Measurements from ENCODE around the gene CLEC18A. TPM values are rescaled to one million over a fixed set of nuclear protein-coding genes. Genes with fewer than 3 reads are reported as not detected.

The CLEC18A gene
- total RNA-seq, 1 donor from 2014 or later: 0.26 TPM

DNA sequence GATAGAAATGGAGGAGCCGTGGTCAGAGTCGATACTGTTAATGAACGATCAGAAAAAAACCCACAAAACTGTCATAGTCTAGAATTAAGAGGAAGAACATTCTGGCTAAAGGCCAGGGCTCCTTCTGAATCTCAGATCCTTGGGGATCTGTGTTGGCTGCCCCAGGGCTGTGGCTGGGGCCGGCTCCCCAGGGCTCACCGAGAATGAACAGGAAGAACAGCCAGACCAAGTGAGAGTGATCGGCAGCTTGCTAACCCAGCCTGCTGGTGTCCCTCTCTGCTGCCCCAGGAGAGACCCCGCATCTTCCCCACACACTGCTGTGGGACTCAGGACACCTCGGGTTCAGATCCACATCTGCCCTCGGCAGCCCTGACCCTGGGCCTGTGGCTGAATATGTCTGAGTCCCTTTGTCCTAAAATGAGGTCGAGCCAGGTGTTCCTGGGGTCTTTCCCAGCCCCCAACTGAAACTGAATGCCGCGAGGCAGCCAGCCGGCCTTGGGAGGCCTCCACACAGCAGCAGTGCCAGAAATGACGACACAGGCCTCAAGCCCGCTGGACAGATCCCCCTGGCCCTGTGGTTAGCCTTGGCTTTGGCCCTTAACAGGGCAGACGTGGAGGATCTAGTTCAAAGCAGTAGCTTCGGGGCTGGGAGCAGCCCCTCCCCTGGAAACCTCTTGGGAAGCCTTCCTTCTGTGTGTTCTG, 23.9 kb upstream of the CLEC18A start:
- Histone ChIP-seq H3K36me3 (ENCODE audit: control insufficient read depth, insufficient read depth, low read length) (peaks cover 13% of the 10 kb centered on the region), H3K4me3 (ENCODE audit: low read depth, low read length) (no peak overlapping the region), H3K27me3 (ENCODE audit: control insufficient read depth, insufficient read depth, low read length) (no peaks in the 10 kb centered on the region)
- TF ChIP-seq, protein P1, sequence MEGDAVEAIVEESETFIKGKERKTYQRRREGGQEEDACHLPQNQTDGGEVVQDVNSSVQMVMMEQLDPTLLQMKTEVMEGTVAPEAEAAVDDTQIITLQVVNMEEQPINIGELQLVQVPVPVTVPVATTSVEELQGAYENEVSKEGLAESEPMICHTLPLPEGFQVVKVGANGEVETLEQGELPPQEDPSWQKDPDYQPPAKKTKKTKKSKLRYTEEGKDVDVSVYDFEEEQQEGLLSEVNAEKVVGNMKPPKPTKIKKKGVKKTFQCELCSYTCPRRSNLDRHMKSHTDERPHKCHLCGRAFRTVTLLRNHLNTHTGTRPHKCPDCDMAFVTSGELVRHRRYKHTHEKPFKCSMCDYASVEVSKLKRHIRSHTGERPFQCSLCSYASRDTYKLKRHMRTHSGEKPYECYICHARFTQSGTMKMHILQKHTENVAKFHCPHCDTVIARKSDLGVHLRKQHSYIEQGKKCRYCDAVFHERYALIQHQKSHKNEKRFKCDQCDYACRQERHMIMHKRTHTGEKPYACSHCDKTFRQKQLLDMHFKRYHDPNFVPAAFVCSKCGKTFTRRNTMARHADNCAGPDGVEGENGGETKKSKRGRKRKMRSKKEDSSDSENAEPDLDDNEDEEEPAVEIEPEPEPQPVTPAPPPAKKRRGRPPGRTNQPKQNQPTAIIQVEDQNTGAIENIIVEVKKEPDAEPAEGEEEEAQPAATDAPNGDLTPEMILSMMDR (IDR thresholded peaks at IDR 0.05; ENCODE audit: insufficient read depth, low read length, severe bottlenecking): no peak
- FAIRE-seq (no peak), DNase-seq (ENCODE audit: low read depth) (no peak)

DNA sequence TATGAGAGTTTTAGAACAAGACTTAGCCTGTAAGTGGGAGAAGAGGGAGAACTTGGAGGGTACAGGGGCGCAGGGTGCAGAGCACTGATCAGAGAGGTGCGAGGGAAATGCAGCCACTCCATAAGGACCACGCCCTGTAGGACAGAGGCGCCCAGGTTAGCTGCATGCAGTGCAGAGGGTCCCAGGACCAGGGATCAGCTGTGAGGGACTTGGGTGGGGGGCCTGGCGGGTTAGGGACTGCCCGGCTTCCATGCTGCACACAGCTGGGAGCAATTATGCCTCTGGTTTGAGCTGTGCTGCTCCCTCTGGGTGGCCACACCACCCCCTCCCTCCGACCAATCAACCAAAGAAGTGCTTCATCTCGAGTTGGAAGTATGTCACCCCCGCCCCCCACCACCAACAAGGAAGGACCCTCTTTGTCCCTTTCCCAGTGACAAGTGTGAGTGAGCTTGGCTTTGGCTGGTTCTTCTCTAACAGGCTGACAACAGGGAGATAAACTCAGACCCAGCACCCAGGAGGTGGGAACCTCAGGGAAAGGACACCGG, 22.2 kb upstream of the CLEC18A start:
- peaks cover 19% of the 10 kb centered on the region for H3K36me3 ChIP-seq (ENCODE audit: control insufficient read depth, insufficient read depth, low read length)
- no peak for DNase-seq (ENCODE audit: low read depth)
- no peak for FAIRE-seq
- H3K27me3 ChIP-seq (ENCODE audit: control insufficient read depth, insufficient read depth, low read length): no peaks in the 10 kb centered on the region
- TF ChIP-seq, protein P1 (IDR thresholded peaks at IDR 0.05; ENCODE audit: insufficient read depth, low read length, severe bottlenecking): no peak
- H3K4me3 ChIP-seq (ENCODE audit: low read depth, low read length): no peak overlapping the region

DNA sequence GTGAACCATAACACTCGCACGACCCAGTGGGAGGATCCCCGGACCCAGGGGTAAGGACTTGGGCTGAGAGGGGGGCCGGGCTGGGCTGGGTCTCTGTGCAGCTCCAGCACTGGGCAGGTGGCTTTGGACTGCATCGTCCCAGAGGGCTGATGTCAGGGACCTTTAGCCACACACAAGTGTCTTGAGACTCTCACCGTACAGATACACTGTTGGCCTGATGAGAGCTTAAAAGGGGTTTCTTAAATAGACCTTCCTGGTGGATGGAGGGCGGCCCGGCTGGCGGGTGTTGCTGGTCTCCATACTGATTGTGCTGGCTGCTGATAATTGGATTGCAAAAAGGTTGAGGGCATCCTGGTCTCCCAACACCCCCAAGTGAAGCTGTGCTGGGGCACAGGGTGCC, 21.7 kb upstream of the CLEC18A start:
- no peak for DNase-seq (ENCODE audit: low read depth)

DNA sequence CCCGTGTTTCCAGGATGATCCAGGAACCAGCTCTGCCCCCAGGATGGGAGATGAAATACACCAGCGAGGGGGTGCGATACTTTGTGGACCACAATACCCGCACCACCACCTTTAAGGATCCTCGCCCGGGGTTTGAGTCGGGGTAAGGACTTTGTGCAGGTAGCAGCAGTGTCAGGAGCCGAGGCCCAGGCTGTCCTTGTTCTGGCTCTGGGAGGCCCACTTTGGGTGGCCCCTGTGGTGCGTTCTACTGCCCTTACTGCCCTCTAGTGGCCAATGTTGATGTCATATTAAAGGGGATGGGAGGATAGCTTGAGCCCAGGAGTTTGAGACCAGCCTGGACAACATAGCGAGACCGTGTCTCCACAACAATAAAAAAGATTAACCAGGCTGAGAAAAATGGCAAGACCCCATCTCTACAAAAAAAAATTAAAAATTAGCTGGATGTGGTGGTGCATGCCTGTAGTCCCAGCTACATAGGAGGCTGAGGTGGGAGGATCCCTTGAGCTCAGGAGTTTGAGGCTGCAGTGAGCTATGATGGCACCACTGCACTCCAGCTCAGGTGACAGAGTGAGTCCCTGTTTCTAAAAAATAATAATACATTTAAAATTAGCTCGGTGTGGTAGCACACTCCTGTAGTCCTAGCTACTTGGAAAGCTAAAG, 20.9 kb upstream of the CLEC18A start:
- DNase-seq (ENCODE audit: low read depth): peak; percentile 40

More for the DNA sequence above, 21.7 kb upstream of the CLEC18A start:
- H3K4me3 ChIP-seq (ENCODE audit: low read depth, low read length): no peak overlapping the region
- peaks cover 20% of the 10 kb centered on the region for H3K36me3 ChIP-seq (ENCODE audit: control insufficient read depth, insufficient read depth, low read length)
- H3K27me3 ChIP-seq (ENCODE audit: control insufficient read depth, insufficient read depth, low read length): no peaks in the 10 kb centered on the region
- TF ChIP-seq, protein P1 (IDR thresholded peaks at IDR 0.05; ENCODE audit: insufficient read depth, low read length, severe bottlenecking): no peak
- no peak for FAIRE-seq

DNA sequence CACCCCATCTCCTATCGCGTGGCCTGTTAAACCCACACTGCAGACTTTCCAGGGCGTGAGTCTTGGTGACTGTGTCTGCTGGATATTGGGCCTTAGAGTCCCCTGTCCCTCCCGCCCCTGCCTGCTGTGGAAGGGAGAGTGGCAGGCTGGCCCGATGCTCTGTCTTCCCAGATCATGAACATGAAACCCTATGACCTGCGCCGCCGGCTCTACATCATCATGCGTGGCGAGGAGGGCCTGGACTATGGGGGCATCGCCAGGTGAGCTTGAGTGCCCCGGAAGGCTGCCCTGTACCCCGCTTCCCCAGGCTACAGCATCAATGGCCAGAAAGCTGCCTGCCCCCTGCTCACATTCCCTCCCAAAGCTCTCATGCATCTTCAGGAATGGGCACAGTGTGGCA, 19.5 kb upstream of the CLEC18A start:
- H3K36me3 ChIP-seq (ENCODE audit: control insufficient read depth, insufficient read depth, low read length): peaks cover 25% of the 10 kb centered on the region
- no peak for DNase-seq (ENCODE audit: low read depth)
- H3K4me3 ChIP-seq (ENCODE audit: low read depth, low read length): no peak overlapping the region
- TF ChIP-seq, protein P1 (IDR thresholded peaks at IDR 0.05; ENCODE audit: insufficient read depth, low read length, severe bottlenecking): no peak
- H3K27me3 ChIP-seq (ENCODE audit: control insufficient read depth, insufficient read depth, low read length): no peaks in the 10 kb centered on the region
- FAIRE-seq: no peak

More for the DNA sequence above, 20.9 kb upstream of the CLEC18A start:
- Histone ChIP-seq H3K4me3 (ENCODE audit: low read depth, low read length) (no peak overlapping the region), H3K27me3 (ENCODE audit: control insufficient read depth, insufficient read depth, low read length) (no peaks in the 10 kb centered on the region), H3K36me3 (ENCODE audit: control insufficient read depth, insufficient read depth, low read length) (peaks cover 21% of the 10 kb centered on the region)
- TF ChIP-seq, protein P1 (IDR thresholded peaks at IDR 0.05; ENCODE audit: insufficient read depth, low read length, severe bottlenecking): peak; percentile 70
- no peak for FAIRE-seq
